H1 (cell line): ENCODE data around the gene MYCBP2.

ENCODE experiments used
- ASH2L ChIP-seq: fragments of 200-600, 300-600 bp; sonication (generic); IDR thresholded peaks from one replicate; pipeline ENCODE4 v1.7.1; 2017; ENCODE audit warnings: low read length
- CHD2 ChIP-seq: IDR thresholded peaks from 2 replicates; pipeline ENCODE4 v1.6.1; 2012; ENCODE audit warnings: low read length, improper control_type of control experiment
- CTCF ChIP-seq, 3 experiments: IDR thresholded peaks; 1 replicate in 2 of 3; 2 replicates in 1 of 3; pipeline versions ENCODE4 v1.5.1 to v1.6.1; 2011; ENCODE audit warnings: low read length in 3 of 3, mild to moderate bottlenecking in 3 of 3, inconsistent platforms in 2 of 3, low read depth in 1 of 3, moderate library complexity in 1 of 3; ENCODE audit not compliant: insufficient read depth in 1 of 3; ENCODE audit errors: control extremely low read depth in 1 of 3
- EP300 ChIP-seq, 2 experiments: IDR thresholded peaks; 1 replicate in 1 of 2; 2 replicates in 1 of 2; pipeline ENCODE4 v1.6.1; 2011 to 2012; ENCODE audit warnings: low read depth in 2 of 2, low read length in 2 of 2, mild to moderate bottlenecking in 2 of 2, borderline replicate concordance in 1 of 2, inconsistent platforms in 1 of 2, moderate library complexity in 1 of 2
- EZH2 ChIP-seq: fragments of 200-600 bp; sonication (generic); IDR thresholded peaks from 2 replicates; pipeline ENCODE4 v1.7.1; 2012; ENCODE audit warnings: low read depth, mild to moderate bottlenecking, moderate library complexity, low read length, inconsistent platforms; ENCODE audit not compliant: severe bottlenecking
- MAFK ChIP-seq: IDR thresholded peaks from 2 replicates; pipeline ENCODE4 v1.6.1; 2012; ENCODE audit warnings: low read depth, mild to moderate bottlenecking, improper control_type of control experiment, low read length
- POLR2A ChIP-seq, 2 experiments: IDR thresholded peaks; 1 replicate in 1 of 2; 2 replicates in 1 of 2; pipeline ENCODE4 v1.6.1; 2011; ENCODE audit warnings: low read depth in 2 of 2, low read length in 2 of 2, mild to moderate bottlenecking in 2 of 2; ENCODE audit errors: control extremely low read depth in 1 of 2
- POLR2AphosphoS5 ChIP-seq: IDR thresholded peaks from 2 replicates; pipeline ENCODE4 v1.6.1; 2011; ENCODE audit warnings: low read depth, low read length
- RAD21 ChIP-seq, 2 experiments: IDR thresholded peaks in 1 of 2; conservative IDR thresholded peaks in 1 of 2; 2 replicates each; pipeline ENCODE4 v1.6.1; 2011; ENCODE audit warnings: low read depth in 2 of 2, low read length in 2 of 2, improper control_type of control experiment in 1 of 2, inconsistent platforms in 1 of 2, mild to moderate bottlenecking in 1 of 2, moderate library complexity in 1 of 2
- RXRA ChIP-seq: IDR thresholded peaks from 2 replicates; pipeline ENCODE4 v1.6.1; 2011; ENCODE audit warnings: low read depth, mild to moderate bottlenecking, low read length, moderate library complexity; ENCODE audit not compliant: insufficient read depth
- TCF12 ChIP-seq: IDR thresholded peaks from 2 replicates; pipeline ENCODE4 v1.6.1; 2011; ENCODE audit warnings: low read depth, mild to moderate bottlenecking, low read length
- ZNF274 ChIP-seq: IDR thresholded peaks from 2 replicates; pipeline ENCODE4 v1.7.0; 2012; ENCODE audit warnings: low read length, borderline replicate concordance; ENCODE audit errors: extremely low read depth
- TF ChIP-seq, protein P1 (sequence below): IDR thresholded peaks from 2 replicates; pipeline ENCODE4 v1.6.1; 2012; ENCODE audit warnings: inconsistent platforms

DNA sequence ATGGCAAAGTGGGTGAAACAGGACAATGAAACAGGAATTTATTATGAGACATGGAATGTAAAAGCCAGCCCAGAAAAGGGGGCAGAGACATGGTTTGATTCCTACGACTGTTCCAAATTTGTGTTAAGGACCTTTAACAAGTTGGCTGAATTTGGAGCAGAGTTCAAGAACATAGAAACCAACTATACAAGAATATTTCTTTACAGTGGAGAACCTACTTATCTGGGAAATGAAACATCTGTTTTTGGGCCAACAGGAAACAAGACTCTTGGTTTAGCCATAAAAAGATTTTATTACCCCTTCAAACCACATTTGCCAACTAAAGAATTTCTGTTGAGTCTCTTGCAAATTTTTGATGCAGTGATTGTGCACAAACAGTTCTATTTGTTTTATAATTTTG lies 326.4 kb downstream of the MYCBP2 start:
- TF ChIP-seq CTCF (IDR thresholded peaks at IDR 0.05; ENCODE audit: control extremely low read depth in 1 of 3, insufficient read depth in 1 of 3, low read depth in 1 of 3, low read length in 3 of 3) (no peak), POLR2A (IDR thresholded peaks at IDR 0.05; ENCODE audit: control extremely low read depth in 1 of 2, low read depth in 2 of 2, low read length in 2 of 2) (no peak), MAFK (no peak), CHD2 (no peak), ZNF274 (no peak), POLR2AphosphoS5 (no peak), EP300 (IDR thresholded peaks at IDR 0.05; ENCODE audit: borderline replicate concordance in 1 of 2, low read depth in 2 of 2, low read length in 2 of 2) (no peak), TCF12 (no peak), ASH2L (no peak), RXRA (no peak), EZH2 (no peak), RAD21 (IDR thresholded peaks at IDR 0.05 in 1 of 2, conservative IDR thresholded peaks at IDR 0.05 in 1 of 2; ENCODE audit: low read depth in 2 of 2, low read length in 2 of 2) (no peak)
- TF ChIP-seq, protein P1, sequence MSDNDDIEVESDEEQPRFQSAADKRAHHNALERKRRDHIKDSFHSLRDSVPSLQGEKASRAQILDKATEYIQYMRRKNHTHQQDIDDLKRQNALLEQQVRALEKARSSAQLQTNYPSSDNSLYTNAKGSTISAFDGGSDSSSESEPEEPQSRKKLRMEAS: no peak
